ENCODE data around the gene NTNG2.
A peak's percentile ranks its signal among the peaks of the same experiment; 100 is the strongest.

The NTNG2 gene

DNA sequence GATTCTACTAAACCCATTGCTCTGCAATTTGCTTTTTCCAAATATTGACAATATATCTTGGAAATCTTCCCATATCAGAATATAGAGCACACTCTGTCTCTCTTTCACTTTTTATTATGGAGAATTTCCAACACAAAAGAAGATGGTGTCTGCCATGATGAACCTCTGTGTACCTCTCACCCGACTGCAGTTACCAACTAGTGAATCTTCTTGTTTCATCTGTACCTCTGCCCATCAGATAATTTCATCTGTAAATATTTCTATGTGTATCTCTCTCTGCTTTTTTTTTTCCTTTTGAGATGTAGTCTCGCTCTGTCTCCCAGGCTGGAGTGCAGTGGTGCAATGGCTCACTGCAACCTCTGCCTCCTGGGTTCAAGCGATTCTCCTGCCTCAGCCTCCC, 62.8 kb downstream of the NTNG2 start:
- peaks cover 33% of the 10 kb centered on the region for H3K36me3 ChIP-seq
- H3K4me3 ChIP-seq (ENCODE audit: low read depth in 1 of 2, low read length in 1 of 2) = no peak overlapping the region
- H3K9me3 ChIP-seq = no peaks in the 10 kb centered on the region
- peak overlapping the region; percentile 91 for H3K27ac ChIP-seq
- H3K4me1 ChIP-seq (ENCODE audit: control insufficient read depth in 1 of 2, insufficient read depth in 1 of 2, low read depth in 1 of 2, low read length in 1 of 2) = peaks cover 59 to 60% of the 10 kb centered on the region in 2 experiments
- no peaks in the 10 kb centered on the region for H3K27me3 ChIP-seq
- TF ChIP-seq, protein P1, sequence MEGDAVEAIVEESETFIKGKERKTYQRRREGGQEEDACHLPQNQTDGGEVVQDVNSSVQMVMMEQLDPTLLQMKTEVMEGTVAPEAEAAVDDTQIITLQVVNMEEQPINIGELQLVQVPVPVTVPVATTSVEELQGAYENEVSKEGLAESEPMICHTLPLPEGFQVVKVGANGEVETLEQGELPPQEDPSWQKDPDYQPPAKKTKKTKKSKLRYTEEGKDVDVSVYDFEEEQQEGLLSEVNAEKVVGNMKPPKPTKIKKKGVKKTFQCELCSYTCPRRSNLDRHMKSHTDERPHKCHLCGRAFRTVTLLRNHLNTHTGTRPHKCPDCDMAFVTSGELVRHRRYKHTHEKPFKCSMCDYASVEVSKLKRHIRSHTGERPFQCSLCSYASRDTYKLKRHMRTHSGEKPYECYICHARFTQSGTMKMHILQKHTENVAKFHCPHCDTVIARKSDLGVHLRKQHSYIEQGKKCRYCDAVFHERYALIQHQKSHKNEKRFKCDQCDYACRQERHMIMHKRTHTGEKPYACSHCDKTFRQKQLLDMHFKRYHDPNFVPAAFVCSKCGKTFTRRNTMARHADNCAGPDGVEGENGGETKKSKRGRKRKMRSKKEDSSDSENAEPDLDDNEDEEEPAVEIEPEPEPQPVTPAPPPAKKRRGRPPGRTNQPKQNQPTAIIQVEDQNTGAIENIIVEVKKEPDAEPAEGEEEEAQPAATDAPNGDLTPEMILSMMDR (IDR thresholded peaks at IDR 0.05) = no peak

GRCh38 chr9:132226571-132227430, 64.9 kb downstream of the NTNG2 start:
- TF ChIP-seq, protein P1 (IDR thresholded peaks at IDR 0.05) = no peak
- no peaks in the 10 kb centered on the region for H3K27me3 ChIP-seq
- no peaks in the 10 kb centered on the region for H3K9me3 ChIP-seq
- peaks cover 49% of the 10 kb centered on the region for H3K36me3 ChIP-seq
- no peak overlapping the region for H3K4me3 ChIP-seq (ENCODE audit: low read depth in 1 of 2, low read length in 1 of 2)
- no peak overlapping the region for H3K27ac ChIP-seq
- peaks cover 38% of the 10 kb centered on the region in 2 experiments for H3K4me1 ChIP-seq (ENCODE audit: control insufficient read depth in 1 of 2, insufficient read depth in 1 of 2, low read depth in 1 of 2, low read length in 1 of 2)

- Histone ChIP-seq H3K9me3 (no peaks in the 10 kb centered on the region), H3K27ac (no peak overlapping the region), H3K36me3 (peaks cover 49% of the 10 kb centered on the region), H3K4me3 (ENCODE audit: low read depth in 1 of 2, low read length in 1 of 2) (no peak overlapping the region), H3K27me3 (no peaks in the 10 kb centered on the region), H3K4me1 (ENCODE audit: control insufficient read depth in 1 of 2, insufficient read depth in 1 of 2, low read depth in 1 of 2, low read length in 1 of 2) (peaks cover 25% of the 10 kb centered on the region in 2 experiments)
- TF ChIP-seq, protein P1 (IDR thresholded peaks at IDR 0.05) = no peak
Observed at GRCh38 chr9:132228062-132228461, 66.2 kb downstream of the NTNG2 start.

- Histone ChIP-seq H3K4me3 (ENCODE audit: low read depth in 1 of 2, low read length in 1 of 2) (no peak overlapping the region), H3K27me3 (no peaks in the 10 kb centered on the region), H3K9me3 (no peaks in the 10 kb centered on the region), H3K27ac (no peak overlapping the region), H3K4me1 (ENCODE audit: control insufficient read depth in 1 of 2, insufficient read depth in 1 of 2, low read depth in 1 of 2, low read length in 1 of 2) (peaks cover 0 to 2% of the 10 kb centered on the region in 2 experiments), H3K36me3 (peaks cover 49% of the 10 kb centered on the region)
- TF ChIP-seq, protein P1 (IDR thresholded peaks at IDR 0.05) = no peak
Observed at GRCh38 chr9:132230605-132231004, 68.7 kb downstream of the NTNG2 start.

DNA sequence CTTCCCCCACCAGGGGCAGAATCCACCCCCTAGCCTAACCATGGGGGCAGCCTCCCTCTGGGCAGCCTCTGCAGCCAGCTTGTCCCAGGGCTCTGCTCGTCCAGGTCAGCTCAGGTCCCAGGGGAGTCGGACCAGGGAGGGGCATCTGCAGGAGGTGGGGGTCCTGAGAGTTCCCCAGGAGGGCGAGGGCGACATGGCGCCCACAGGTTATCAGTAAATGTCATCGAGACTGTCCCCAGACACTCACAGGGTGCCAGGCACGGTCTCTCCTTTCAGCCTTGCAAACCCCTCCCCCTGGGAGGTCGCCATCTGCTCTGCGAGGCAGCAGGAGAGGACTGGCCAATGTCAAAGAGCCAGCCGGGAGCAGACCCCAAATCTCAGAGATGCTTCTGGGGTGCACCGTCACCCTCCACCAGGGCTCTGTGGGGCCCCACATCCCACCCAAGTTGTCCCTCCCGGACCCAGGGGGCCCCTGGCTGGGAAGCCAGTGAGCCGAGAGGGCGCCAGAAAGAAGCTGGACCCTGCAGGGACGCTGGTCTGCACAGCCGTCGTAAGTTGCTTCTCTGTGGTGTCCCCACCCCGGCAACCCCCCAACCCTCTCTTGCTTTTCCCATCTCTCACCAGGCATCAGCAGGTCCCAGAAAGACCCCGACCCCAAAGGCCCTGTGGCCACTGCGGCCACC, 69.3 kb downstream of the NTNG2 start:
- TF ChIP-seq, protein P1 (IDR thresholded peaks at IDR 0.05) = no peak
- Histone ChIP-seq H3K36me3 (peaks cover 49% of the 10 kb centered on the region), H3K27me3 (no peaks in the 10 kb centered on the region), H3K9me3 (no peaks in the 10 kb centered on the region), H3K4me3 (ENCODE audit: low read depth in 1 of 2, low read length in 1 of 2) (no peak overlapping the region), H3K27ac (no peak overlapping the region), H3K4me1 (ENCODE audit: control insufficient read depth in 1 of 2, insufficient read depth in 1 of 2, low read depth in 1 of 2, low read length in 1 of 2) (peaks cover 4% of the 10 kb centered on the region in 2 experiments)
